ENCODE results near the gene MTUS2. TPM values are rescaled to one million over a fixed set of nuclear protein-coding genes. Genes with fewer than 3 reads are reported as not detected.

Gene MTUS2
- total RNA-seq, 4 donors from 2014 or later, result 0.08 to 0.57 TPM; not detected in 2

DNA sequence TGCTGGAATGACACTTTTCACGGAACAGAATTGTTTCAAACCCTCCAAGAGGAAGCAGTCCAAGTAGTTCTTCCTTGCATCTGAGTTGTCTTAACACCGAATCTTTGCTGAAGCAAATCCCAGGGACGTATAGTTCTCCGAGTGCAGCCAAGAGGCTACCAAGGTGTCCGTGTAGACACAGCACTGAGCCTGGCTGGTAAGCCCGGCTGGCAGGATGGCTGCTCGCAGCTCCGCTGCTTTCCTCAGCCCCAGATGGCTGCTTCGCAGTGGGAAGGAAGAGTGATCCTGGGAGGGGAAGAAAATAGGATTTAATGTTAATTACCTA, 670.4 kb downstream of the MTUS2 start:
- TF ChIP-seq, protein P1, sequence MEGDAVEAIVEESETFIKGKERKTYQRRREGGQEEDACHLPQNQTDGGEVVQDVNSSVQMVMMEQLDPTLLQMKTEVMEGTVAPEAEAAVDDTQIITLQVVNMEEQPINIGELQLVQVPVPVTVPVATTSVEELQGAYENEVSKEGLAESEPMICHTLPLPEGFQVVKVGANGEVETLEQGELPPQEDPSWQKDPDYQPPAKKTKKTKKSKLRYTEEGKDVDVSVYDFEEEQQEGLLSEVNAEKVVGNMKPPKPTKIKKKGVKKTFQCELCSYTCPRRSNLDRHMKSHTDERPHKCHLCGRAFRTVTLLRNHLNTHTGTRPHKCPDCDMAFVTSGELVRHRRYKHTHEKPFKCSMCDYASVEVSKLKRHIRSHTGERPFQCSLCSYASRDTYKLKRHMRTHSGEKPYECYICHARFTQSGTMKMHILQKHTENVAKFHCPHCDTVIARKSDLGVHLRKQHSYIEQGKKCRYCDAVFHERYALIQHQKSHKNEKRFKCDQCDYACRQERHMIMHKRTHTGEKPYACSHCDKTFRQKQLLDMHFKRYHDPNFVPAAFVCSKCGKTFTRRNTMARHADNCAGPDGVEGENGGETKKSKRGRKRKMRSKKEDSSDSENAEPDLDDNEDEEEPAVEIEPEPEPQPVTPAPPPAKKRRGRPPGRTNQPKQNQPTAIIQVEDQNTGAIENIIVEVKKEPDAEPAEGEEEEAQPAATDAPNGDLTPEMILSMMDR (IDR thresholded peaks at IDR 0.05), result no peak
- no peak for TF ChIP-seq POLR2A (IDR thresholded peaks at IDR 0.05)
- Histone ChIP-seq H3K27me3 (peaks cover 0 to 66% (median 0%) of the 10 kb centered on the region in 4 donors), H3K36me3 (no peaks in the 10 kb centered on the region), H3K4me1 (peaks cover 0 to 8% (median 0%) of the 10 kb centered on the region in 3 donors), H3K9me3 (no peaks in the 10 kb centered on the region), H3K4me3 (no peak overlapping the region), H3K27ac (no peak overlapping the region)
- WGBS, 2 donors, result 83 to 96% methylated on average over 5 to 9 of the region's 9 CpGs
- DNase-seq, result no peak
- intact Hi-C loops (cut with DNase I), result no loop called here

DNA sequence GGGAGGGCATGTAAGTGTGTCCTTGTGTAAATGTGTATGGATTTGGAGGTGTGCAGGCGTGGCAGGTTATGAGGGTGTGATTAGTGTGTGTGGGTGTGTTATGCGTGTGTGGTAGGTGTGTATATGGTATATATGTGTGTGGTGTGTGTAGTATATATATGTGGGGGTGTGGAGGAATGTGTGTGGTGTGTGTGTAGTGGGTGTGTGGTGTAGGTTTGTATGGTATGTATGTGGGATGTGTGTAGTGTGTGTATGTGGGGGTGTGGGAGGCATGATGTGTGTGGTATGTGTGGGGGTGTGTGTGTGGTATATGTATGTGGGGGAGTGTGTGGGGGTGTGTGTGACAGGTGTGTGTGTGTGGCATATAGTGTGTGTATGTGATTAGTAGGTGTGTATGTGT, 671.1 kb downstream of the MTUS2 start:
- no peaks in the 10 kb centered on the region for H3K36me3 ChIP-seq
- H3K27me3 ChIP-seq, result peaks cover 0 to 60% (median 0%) of the 10 kb centered on the region in 4 donors
- WGBS, 2 donors, result 48 to 91% methylated on average over 2 of the region's 2 CpGs
- no peak overlapping the region for H3K4me3 ChIP-seq
- no peaks in the 10 kb centered on the region for H3K9me3 ChIP-seq
- TF ChIP-seq, protein P1 (IDR thresholded peaks at IDR 0.05), result no peak
- TF ChIP-seq POLR2A (IDR thresholded peaks at IDR 0.05), result no peak
- H3K4me1 ChIP-seq, result peaks cover 3 to 15% (median 3%) of the 10 kb centered on the region in 3 donors
- no peak for DNase-seq
- intact Hi-C loops (cut with DNase I), result no loop called here
- H3K27ac ChIP-seq, result no peak overlapping the region

DNA sequence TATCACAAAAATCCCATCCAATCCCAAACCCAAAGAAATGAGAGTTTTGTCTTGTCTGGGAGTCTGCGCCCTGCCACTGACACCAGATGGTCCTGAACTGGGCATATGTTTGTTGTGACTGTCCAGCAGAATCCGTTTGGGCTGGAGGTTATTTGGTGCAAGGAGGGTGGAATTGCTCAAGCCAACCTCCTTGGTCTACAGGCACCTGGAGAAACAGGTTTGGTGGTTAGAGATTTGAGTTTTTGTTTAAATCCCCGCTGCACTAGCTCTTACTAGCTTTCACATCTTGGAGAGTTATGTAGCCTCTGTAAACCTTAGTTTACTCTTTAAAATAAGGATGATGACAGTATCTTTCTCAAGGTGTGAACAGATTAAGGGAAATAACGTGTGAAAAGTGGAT, 673.7 kb downstream of the MTUS2 start:
- Histone ChIP-seq H3K4me1 (peaks cover 9 to 29% (median 13%) of the 10 kb centered on the region in 3 donors), H3K9me3 (no peaks in the 10 kb centered on the region), H3K27me3 (peaks cover 0 to 57% (median 0%) of the 10 kb centered on the region in 4 donors), H3K27ac (no peak overlapping the region), H3K4me3 (no peak overlapping the region), H3K36me3 (no peaks in the 10 kb centered on the region)
- intact Hi-C loops (cut with DNase I), result no loop called here
- no peak for DNase-seq
- TF ChIP-seq, protein P1 (IDR thresholded peaks at IDR 0.05), result no peak
- 45 to 54% methylated on average over 4 of the region's 4 CpGs for WGBS, 2 donors

DNA sequence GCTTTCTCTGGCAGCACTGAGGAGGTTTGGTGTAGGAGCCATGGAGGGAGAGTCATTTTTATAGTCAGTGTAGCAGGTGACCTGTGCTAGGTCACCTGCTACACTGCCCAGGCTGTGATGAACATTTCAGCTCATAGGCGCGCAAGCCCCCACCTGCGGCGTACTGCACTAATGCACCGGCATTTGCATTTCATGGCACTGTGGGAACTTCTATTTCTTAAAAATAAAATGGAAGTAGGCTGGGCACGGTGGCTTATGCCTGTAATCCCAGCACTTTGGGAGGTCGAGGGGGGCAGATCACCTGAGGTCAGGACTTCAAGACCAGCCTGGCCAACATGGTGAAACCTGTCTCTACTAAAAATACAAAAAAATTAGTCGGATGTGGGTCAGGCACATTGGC, 674.4 kb downstream of the MTUS2 start:
- Histone ChIP-seq H3K9me3 (no peaks in the 10 kb centered on the region), H3K36me3 (no peaks in the 10 kb centered on the region), H3K27me3 (peaks cover 0 to 53% (median 0%) of the 10 kb centered on the region in 4 donors), H3K27ac (no peak overlapping the region), H3K4me1 (peaks cover 9 to 29% (median 13%) of the 10 kb centered on the region in 3 donors), H3K4me3 (no peak overlapping the region)
- no peak for TF ChIP-seq POLR2A (IDR thresholded peaks at IDR 0.05)
- TF ChIP-seq, protein P1 (IDR thresholded peaks at IDR 0.05), result no peak
- intact Hi-C loops (cut with DNase I), result no loop called here
- DNase-seq, result no peak
- 74 to 92% methylated on average over 4 to 7 of the region's 8 CpGs for WGBS, 2 donors

DNA sequence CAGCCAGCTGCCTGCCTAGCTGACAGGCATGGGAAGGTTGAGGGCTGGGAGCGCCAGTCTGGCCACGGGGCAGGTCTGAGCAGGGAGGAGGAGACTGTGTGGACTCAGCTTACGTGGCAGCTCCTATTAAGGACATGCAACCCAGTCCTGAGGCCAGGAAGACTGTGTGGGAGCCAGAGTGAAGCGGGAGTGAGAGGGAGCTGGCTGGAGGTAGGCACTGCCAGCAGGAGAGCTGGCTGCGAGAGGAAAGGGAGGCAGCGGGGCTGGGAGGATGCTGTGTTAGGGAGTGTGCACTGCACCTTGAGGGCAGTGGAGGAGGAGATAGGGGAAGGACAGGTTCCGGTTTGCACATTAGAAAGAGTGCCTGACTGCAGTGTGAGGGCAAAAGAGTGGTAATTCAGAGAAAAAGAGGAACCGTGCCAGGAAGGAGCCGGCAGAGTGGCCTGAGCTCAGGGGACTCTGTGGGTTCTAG, 676.1 kb downstream of the MTUS2 start:
- intact Hi-C loops (cut with DNase I), result no loop called here
- H3K36me3 ChIP-seq, result no peaks in the 10 kb centered on the region
- no peak overlapping the region for H3K4me3 ChIP-seq
- no peaks in the 10 kb centered on the region for H3K9me3 ChIP-seq
- no peak for TF ChIP-seq POLR2A (IDR thresholded peaks at IDR 0.05)
- TF ChIP-seq, protein P1 (IDR thresholded peaks at IDR 0.05), result no peak
- 29 to 34% methylated on average over 6 to 7 of the region's 9 CpGs for WGBS, 2 donors
- peaks cover 0 to 36% (median 0%) of the 10 kb centered on the region in 4 donors for H3K27me3 ChIP-seq
- no peak overlapping the region for H3K27ac ChIP-seq
- no peak for DNase-seq
- peaks cover 9 to 29% (median 13%) of the 10 kb centered on the region in 3 donors for H3K4me1 ChIP-seq
